GM21381 (cell line): ENCODE measurements around the gene ERP29.
"Not testable (repeated sequence)": the region's sequence is repeated elsewhere in the genome, so short reads cannot be mapped to it uniquely, and the experiment has no call there.

Experiments used
- ATAC-seq: cut with Tn5 transposase; IDR thresholded peaks from one replicate; pipeline ENCODE4 v1.9.1; 2021; ENCODE audit warnings: mild to moderate bottlenecking, moderate library complexity; ENCODE audit not compliant: unreplicated experiment

ERP29 gene

DNA sequence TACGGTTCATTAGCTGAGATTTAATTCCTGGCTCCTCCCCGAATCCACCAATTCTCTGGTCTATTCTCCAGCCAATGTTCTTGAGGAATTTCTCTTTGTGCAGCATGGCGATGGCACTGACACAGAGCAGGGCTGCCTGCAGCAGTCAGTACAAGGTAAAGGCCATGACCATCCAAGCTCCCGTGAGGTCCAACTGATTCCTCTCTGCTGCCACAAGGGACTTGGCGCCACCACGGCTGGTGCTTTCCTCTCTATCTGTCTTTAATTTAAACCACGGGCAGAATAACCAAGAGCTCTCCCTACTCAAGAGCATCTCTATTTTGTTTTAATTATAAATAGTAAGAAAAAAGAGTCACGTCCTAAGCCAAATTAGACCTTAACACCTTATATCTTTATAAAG is 12.4 kb upstream of the ERP29 start:
- ATAC-seq: no peak

DNA sequence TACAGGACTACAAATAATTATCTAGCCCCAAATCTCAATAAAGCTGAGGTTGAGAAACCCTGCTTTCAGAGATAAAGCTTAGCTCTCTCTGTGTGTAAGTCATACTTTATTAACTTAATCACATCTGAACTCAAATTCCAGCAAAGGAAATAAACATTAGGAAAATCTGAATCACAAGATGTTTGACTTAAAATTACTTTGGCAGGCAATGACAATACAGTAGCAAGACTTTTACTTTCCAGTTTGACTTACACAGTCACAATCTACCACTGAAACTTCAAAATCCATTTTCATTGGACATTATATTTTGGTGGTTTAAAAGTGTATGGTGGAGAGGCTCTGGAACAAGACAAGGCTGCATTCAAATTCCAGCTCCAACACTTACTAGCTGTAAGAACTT is 11.7 kb upstream of the ERP29 start:
- ATAC-seq: no peak

DNA sequence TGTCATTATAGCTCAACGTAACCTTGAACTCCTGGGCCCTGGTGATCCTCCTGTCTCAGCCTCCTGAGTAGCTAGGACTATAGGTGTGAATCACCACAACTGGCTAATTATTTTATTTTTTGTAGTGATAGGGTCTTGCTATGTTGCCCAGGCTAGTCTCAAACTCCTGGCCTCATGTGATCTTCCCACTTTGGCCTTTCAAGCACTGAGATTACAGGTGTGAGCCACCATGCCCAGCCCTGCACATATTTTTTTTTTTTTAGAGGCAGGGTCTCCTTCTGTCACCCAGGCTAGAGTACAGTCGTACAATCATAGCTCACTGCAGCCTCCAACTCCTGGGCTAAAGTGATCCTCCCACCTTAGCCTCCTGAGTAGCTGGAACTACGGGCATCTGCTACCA is 9.2 kb upstream of the ERP29 start:
- no peak for ATAC-seq

DNA sequence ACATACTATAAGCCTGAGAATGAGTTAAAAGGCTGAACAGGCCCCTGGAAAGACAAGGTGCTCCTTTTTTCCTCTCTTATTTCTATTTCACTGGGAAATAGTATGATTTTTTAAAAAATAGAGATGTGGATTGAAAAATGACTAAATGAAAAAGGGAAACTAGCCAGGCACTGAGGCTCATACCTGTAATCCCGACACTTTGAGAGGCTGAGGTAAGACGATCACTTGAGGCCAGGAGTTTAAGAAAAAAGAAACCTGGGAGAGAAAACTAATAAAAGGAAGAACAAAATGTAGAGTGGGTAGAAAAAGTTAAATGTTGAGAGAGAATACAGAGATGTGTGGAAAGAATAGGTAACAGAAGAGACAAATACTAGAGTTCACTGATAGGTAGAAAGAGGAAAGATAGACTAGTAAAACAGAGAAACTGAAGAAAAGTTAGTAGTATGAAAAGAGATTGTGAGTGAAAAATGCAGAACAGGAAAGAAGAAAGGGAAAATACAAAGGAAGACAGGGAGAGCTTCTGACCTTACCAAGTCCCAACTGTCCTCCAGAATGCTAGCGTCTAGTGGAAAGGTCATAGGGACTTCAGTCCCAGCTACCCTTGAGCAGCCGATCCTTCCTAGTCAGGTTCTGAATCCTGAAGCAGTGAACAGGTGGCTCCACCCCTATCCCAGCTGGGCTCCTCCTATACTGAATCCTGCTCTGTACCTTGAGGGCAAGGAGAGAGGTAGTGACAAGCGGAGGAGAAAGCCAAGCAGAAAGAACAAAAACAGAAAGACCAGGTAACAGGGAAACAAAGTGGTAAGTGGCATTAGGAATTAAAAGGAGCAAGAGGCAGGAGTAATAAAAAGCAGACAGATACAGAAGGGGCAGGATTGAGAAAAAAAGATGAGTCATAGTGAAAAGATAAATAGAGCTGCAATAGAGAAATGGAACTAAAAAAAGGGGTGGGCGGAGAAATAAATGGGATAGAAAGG is 7.5 kb upstream of the ERP29 start:
- ATAC-seq: no peak

DNA sequence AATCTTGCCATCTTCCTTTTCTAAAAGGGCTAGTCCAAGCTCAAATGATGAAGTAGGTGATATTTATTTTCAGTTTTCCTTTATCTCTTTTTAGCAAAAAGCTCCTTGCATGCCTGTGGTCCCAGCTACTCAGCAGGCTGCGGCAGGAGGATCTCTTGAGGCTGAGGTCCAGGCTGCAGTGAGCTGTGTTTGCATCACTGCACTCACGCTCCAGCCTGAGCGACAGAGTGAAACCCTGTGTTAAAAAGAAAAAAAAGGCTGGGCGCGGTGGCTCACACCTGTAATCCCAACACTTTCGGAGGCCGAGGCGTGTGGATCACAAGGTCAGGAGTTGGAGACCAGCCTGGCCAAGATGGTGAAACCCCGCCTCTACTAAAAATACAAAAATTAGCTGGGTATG is 5.3 kb upstream of the ERP29 start:
- no peak for ATAC-seq

DNA sequence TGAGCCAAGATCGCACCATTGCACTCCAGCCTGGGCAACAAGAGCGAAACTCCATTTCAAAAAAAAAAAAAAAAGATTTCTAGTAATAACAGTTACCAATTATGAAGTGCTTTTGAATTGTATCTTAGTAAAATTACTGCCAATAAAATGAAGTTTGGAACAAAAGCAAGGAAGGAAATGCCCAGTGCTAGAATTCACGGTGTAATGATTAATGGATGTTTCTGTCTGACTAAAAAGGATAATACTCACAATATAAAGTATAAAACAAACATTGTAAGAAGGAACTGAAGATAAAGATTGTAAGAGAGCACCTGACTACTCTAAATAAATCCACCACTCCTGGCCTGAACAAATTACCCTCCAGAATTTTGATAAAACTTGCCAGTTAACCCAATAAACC is 4.3 kb upstream of the ERP29 start:
- no peak for ATAC-seq

DNA sequence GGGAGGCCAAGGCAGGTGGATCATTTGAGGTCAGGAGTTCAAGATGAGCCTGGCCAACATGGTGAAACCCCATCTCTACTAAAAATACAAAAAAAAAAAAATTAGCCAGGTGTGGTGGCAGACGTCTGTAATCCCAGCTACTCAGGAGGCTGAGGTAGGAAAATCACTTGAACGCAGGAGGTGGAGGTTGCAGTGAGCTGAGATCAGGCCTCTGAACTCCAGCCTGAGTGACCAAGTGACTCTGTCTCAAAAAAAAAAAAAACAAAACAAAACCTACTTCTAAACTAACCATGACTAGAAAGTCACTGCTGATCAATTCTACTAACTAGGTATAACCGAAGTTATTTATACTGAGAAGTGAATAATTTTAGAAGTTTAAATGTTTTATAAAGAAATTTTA is 3.6 kb upstream of the ERP29 start:
- ATAC-seq: not testable (repeated sequence)

DNA sequence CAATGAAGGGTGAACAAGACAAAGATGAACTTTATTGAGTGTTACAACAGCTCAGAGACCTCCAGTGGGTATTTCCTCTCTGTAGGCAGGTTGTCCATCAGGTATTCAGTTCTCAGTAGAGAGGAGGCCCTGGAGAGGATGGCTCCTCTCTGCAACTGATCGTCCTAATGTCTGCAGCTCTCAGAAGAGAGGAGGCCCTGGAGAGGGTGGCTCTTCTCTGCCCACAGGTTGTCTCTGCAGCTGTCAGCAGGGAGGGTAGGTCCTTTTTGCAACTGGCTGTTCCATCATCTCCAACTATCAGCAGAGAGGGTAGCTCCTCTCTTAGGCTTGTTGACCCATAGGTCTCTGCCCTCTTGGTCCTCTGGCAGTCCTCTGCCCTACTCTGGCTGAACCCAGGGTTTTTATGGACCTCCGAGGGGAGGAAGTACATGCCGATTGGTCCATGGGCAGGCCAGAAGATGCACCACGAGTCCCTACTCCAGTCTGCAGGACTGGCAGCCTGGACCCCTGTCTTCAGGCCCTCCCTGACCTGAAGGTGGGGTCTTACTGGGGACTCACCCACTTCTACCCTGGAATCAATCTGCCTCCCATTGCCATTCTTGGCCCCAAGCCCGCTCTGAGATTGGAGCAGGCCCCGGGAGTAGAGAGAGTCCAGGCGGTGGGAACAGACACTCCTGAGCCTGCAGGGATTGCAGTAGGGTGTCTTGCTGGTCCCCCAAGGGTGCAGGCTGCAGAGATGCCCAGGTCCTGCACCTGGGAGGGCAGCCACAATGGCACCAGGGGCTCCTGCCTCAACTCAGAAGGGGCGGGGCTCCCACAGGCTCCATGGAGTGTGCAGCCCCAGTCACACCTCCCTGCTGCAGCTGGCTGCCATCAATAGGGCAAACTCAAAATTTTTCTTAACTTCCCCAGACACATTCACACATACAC is 2.5 kb upstream of the ERP29 start:
- no peak for ATAC-seq

DNA sequence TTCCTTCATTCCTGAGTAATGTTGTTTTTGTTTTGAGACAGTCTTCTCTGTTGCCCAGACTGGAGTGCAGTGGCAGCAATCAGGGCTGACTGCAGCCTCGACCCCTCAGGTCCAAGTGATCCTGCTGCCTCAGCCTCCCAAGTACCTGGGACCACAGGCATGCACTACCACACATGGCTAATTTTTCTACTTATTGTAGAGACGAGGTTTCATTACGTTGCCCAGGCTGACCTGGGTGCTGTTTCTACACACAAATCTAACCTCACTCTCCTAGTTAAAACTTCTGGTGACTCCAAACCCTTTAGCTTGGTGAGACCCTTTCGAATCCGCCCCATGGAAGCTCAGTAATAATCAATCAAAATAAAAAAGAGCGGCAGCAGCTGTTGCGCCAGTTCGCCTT is 1.5 kb upstream of the ERP29 start:
- ATAC-seq: no peak

DNA sequence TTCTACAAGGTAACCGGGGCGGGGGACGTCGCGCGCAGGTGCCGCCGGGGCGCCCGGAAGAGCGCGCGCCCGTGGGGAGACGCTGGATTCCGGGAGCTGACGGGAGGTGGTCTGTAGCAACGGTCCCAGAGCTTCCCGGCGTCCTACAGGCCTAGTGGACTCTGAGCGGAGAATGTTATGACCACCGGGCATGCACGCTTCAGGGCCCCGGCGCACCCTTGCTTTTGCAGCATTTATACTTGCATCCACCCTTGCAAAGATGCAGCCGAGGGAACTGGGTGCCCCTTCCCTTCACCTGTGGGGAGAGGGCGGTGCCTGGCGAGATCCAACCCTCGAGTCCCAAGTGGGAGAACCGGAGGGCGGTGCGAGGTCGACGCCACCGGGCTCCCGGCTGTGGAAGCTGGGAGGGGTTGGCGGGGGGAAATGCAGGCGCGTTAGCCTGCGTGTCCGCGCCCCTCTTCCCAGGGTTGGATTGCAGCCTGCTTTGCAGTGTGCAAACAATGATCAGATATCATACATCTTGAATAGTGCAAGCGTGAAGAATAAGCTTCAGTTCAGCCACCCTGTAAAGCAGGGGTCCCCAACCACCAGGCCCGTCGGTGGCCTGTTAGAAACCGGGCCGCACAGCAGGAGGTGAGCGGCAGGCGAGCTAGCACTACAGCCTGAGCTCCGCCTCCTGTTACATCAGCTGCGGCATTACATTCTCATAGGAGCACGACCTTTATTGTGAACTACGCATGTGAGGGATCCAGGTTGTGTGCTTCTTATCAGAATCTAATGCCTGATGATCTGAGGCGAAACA is 576 bp downstream of the ERP29 start:
- peak; percentile 20 for ATAC-seq

DNA sequence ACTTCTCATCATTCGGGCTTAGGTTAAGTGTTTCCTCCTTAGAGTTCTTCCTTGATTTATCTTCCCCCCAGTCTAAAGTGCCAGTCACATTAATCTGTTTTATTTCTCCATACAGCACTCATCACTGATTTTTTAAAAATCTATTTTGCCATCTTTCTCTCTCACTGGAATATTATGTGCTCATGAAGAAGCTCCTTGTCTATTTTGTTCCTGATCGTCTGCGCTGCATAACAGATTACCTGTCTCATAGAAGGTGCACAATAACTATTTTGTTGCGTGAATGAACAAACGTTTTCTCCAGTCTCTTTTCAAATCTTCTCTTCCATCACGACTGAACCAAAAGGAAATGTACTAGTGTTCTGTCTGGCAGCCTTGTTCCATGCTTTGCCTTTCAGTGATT is 2.7 kb downstream of the ERP29 start:
- ATAC-seq: no peak

DNA sequence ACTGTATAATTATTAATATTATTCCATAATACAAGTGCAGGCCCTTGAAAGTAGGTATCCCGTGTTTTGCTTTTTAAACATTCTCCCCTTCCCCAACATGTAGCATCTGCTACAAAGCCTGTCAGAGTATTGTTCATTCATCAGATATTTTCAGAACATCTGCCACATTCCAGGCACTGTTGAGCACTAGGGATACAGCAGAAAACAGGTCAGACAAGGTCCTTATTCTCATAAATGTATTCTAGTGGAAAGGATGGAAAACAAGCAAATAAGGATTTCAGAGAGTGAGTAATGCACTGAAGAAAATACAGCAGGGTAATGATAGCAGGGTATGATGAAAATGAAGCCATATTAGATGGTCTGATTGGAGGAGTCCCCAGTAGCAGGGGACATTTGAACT is 3.8 kb downstream of the ERP29 start:
- no peak for ATAC-seq

DNA sequence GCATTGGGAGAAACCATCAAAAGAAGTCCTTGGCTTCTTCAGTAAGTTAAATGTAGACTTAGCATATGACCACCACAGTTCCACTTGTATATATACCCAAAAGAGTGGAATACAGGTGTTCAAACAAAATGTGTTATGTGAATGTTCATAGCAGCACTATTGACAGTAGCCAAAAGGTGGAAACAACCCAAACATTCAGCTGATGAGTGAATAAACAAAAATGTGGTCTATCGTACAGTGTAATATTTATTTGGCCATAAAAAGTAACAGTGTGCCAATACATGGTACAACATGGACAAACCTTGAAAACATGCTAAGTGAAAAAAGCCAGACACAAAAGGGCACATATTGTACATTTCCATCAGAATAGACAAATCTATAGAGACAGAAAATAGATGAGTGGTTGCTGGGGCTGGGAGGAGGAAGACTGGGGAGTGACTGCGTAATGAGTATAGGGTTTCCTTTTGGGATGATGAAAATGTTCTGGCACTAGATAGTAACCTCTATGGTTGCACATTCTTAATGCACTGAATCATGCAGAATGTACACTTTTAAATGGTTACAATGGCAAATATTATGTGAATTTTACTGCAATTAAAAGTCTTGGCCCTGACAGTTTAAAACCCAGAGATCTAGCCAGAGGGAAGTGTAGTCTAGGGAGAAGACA is 5.5 kb downstream of the ERP29 start:
- no peak for ATAC-seq

DNA sequence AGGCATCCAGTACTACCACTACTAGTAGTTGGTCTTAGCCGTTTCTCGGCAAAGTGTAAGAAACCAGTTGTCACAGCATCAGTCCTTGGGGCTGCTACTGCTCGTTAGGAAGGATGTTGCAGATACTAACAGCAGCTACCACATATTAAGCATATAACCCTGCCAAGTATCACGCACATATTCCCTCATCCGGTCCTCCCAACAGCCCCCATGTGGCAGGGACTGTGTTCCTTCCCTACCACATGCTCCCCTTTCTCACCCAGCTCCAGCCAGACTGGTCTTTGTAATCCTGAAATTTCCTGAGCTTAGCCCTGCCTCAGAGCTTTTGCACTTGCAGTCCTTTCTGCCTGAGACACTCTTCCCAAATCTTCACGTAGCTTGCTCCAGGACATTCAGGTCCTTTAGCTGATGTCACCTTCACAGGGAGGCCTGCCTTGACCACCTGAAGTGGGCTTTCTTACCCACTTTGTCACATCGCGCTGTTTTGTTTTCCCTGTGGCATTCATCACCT is 7.8 kb downstream of the ERP29 start:
- no peak for ATAC-seq

DNA sequence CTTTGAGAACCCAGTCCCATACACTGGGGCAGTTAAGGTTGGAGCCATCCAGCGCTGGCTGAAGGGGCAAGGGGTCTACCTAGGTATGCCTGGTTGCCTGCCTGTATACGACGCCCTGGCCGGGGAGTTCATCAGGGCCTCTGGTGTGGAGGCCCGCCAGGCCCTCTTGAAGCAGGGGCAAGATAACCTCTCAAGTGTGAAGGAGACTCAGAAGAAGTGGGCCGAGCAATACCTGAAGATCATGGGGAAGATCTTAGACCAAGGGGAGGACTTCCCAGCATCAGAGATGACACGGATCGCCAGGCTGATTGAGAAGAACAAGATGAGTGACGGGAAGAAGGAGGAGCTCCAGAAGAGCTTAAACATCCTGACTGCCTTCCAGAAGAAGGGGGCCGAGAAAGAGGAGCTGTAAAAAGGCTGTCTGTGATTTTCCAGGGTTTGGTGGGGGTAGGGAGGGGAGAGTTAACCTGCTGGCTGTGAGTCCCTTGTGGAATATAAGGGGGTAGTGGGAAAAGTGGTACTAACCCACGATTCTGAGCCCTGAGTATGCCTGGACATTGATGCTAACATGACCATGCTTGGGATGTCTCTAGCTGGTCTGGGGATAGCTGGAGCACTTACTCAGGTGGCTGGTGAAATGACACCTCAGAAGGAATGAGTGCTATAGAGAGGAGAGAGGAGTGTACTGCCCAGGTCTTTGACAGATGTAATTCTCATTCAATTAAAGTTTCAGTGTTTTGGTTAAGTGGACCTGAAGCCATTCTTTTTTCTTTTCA is 9.2 kb downstream of the ERP29 start:
- no peak for ATAC-seq

DNA sequence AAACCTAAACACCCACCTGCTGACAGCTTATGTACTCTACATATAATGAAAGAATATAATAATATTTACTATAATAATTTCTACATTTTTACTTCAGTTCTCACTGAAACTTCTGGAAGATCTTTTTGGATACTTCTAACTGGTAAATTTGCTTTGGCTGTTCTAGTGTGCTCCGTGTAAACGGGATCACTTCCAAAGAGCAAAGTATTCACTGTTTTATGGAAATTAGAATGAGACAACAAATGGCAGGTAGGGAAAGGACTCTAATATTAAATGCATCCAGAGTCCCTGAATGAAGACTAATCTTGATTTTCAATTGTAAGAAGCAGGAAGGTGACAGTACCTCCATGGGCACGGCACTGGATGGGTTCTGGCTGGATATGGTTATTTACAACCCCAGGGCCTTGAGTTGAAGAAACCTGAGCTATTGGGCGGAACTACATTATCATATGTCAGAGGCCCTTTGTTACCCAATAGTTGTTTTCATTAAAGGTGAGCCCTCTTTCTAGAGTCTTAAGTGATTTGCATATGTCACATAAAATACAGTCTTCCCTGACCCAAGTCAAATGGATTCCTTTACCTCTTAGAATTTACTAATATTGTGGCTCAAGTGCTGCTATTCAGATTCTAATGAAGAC is 10.7 kb downstream of the ERP29 start:
- ATAC-seq: no peak

DNA sequence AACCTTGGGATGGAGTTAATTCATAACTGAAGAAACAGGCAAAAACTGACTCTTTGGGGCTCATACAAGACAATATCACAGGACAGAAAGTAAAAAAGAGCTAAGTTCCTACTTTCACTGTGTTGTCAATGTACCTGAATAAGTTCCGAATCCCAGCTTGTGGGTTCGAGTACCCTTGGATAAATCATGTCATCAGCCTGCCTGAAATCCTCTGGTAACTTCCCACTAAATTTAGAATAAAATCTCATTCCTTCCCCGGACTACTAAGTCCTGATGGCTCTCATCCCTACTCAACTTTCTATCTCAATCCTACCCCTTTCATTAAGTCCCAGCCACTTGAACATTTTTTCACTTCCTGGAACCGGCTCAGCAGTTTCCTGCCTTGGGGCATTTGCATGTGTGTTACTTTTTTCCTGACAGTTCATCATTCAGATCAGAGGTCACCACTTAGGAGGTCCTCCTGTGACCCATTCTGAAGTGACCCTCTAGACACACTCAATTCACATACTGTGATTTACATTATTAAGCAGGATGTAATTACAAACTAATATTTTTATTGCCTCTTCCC is 12.7 kb downstream of the ERP29 start:
- ATAC-seq: no peak

DNA sequence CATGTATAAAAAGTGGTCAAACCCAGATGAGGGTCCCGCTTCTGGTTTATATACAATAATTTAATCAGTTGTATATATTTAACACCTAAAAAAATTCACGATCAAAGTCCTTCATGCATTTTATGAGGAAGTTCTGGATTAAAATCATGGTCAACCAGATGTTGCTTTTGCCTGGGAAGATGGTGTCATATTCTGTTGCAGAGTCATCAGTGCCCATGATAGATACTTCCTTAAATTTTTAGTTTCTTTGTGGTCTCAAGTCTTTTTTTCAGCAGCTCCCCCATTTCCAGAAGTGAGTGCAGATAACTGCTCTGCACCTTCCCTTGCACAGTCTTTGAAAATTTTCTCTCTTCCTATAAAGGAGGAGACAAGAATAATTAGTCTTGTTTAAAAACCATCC is 16.1 kb downstream of the ERP29 start:
- no peak for ATAC-seq

DNA sequence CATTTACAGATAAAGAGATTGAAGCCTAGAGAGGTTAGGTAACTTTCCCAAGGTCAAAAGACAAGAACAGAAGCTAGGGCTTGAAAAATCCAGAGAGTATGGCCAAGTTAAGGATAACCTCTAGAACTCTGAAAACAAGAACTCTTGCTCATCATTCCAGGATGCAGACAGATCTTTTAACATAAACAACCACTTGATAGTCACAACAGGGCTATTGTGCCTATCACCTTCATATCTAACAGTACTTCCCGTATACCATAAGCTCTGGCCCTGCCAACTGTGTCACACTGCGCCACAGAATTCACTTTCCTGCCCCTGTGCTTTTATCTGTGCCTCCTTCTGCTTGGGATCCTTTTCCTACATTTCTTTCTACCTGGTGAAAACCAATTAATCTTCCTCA is 18.2 kb downstream of the ERP29 start:
- no peak for ATAC-seq
